ENCODE measurements around the gene ANAPC2.

DNA sequence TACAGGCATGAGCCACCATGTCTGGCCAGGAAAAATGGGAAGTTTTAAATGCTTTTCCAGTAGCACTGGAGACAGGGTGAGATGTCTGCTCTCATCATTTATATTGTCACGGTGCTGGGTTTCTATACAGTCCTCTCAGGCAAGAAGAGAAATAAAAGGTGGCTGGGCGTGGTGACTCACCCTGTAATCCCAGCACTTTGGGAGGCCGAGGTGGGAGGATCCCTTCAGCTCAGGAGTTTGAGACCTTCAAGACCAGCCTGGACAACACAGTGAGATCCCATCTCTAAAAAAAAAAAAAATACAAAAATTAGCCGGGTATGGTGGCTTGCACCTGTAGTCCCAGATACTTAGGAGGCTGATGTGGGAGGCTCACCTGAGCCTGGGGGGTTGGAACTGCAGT is 54.2 kb downstream of the ANAPC2 start:
- TF ChIP-seq, protein P1, sequence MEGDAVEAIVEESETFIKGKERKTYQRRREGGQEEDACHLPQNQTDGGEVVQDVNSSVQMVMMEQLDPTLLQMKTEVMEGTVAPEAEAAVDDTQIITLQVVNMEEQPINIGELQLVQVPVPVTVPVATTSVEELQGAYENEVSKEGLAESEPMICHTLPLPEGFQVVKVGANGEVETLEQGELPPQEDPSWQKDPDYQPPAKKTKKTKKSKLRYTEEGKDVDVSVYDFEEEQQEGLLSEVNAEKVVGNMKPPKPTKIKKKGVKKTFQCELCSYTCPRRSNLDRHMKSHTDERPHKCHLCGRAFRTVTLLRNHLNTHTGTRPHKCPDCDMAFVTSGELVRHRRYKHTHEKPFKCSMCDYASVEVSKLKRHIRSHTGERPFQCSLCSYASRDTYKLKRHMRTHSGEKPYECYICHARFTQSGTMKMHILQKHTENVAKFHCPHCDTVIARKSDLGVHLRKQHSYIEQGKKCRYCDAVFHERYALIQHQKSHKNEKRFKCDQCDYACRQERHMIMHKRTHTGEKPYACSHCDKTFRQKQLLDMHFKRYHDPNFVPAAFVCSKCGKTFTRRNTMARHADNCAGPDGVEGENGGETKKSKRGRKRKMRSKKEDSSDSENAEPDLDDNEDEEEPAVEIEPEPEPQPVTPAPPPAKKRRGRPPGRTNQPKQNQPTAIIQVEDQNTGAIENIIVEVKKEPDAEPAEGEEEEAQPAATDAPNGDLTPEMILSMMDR (IDR thresholded peaks at IDR 0.05), result no peak
- TF ChIP-seq POLR2A (IDR thresholded peaks at IDR 0.05), result no peak

Data from esophagus squamous epithelium (tissue), 4 donors.